OCI-LY7 (cell line): ENCODE measurements around the gene ZPR1. TPM values are rescaled to one million over a fixed set of nuclear protein-coding genes. Genes with fewer than 3 reads are reported as not detected.
A peak's percentile ranks its signal among the peaks of the same experiment; 100 is the strongest.

Experiments
- BruUV-seq: library from RNA; stranded (reverse); fragments of 400-500 nt; replicated peaks from 2 replicates; lab custom pipeline; 2021; lab: Mats Ljungman, UMichigan
- CTCF ChIA-PET: fragments of 300-600 bp; sonication (Branson Sonifier 250); formaldehyde crosslinking; loops from one replicate; lab custom pipeline; 2022; ENCODE audit warnings: antibody characterized with exemption; ENCODE audit not compliant: unreplicated experiment; lab: Charles Lee
- POLR2A ChIA-PET: fragments of 300-600 bp; sonication (Branson Sonifier 250); formaldehyde crosslinking; loops from one replicate; lab custom pipeline; 2022; ENCODE audit warnings: antibody characterized with exemption; lab: Charles Lee
- DNase-seq: peaks from one replicate; pipeline ENCODE4 v3.0.0-alpha.2; 2015; ENCODE audit warnings: low spot score
- H2AFZ ChIP-seq: fragments of 200-600 bp; sonication (generic), shearing (Covaris generic); 2 replicates; pipeline ENCODE4 v1.6.1; 2014; ENCODE audit warnings: mild to moderate bottlenecking, antibody characterized with exemption, low read length, moderate library complexity
- H3K27ac ChIP-seq: fragments of 200-600 bp; sonication (generic); 2 replicates; pipeline ENCODE4 v1.5.1; 2014; ENCODE audit warnings: mixed run types, low read depth, mild to moderate bottlenecking, moderate library complexity, low read length, inconsistent platforms; ENCODE audit not compliant: poor library complexity, severe bottlenecking
- H3K36me3 ChIP-seq: fragments of 200-600 bp; sonication (generic); 2 replicates; pipeline ENCODE4 v1.6.1; 2014; ENCODE audit warnings: mild to moderate bottlenecking, antibody characterized with exemption, low read length, moderate library complexity, mixed read lengths; ENCODE audit not compliant: insufficient read depth
- H3K4me1 ChIP-seq: fragments of 200-600 bp; sonication (generic); 2 replicates; pipeline ENCODE4 v1.5.1; 2014; ENCODE audit warnings: mild to moderate bottlenecking, low read length; ENCODE audit not compliant: insufficient read depth, poor library complexity, severe bottlenecking
- H3K4me2 ChIP-seq: fragments of 200-600 bp; sonication (generic); 2 replicates; pipeline ENCODE4 v1.6.1; 2014; ENCODE audit warnings: mild to moderate bottlenecking, low read length
- H3K4me3 ChIP-seq: fragments of 200-600 bp; sonication (generic); 2 replicates; pipeline ENCODE4 v1.5.1; 2014; ENCODE audit warnings: mild to moderate bottlenecking, low read depth, low read length; ENCODE audit not compliant: poor library complexity, severe bottlenecking
- H3K79me2 ChIP-seq: fragments of 200-600 bp; sonication (generic); 2 replicates; pipeline ENCODE4 v1.6.1; 2016; ENCODE audit warnings: low read depth, mild to moderate bottlenecking, low read length, moderate library complexity, mixed read lengths; ENCODE audit not compliant: insufficient read depth
- H3K9me2 ChIP-seq: fragments of 200-600 bp; sonication (generic); 2 replicates; pipeline ENCODE4 v1.6.1; 2016; ENCODE audit warnings: mild to moderate bottlenecking, low read length, mixed read lengths; ENCODE audit not compliant: insufficient read depth
- H3K9me3 ChIP-seq: fragments of 200-600 bp; sonication (generic); 2 replicates; pipeline ENCODE4 v1.6.1; 2014; ENCODE audit warnings: mild to moderate bottlenecking, mixed run types, low read length, mixed read lengths
- H4K20me1 ChIP-seq: fragments of 200-600 bp; sonication (generic); 2 replicates; pipeline ENCODE4 v1.6.1; 2014; ENCODE audit warnings: mild to moderate bottlenecking, antibody characterized with exemption, low read length, moderate library complexity, mixed read lengths; ENCODE audit not compliant: insufficient read depth
- EZH2phosphoT487 ChIP-seq: fragments of 200-600 bp; sonication (generic); IDR thresholded peaks from 2 replicates; pipeline ENCODE4 v1.6.1; 2018; ENCODE audit warnings: low read depth, borderline replicate concordance, mild to moderate bottlenecking, mixed run types, antibody characterized with exemption, low read length, moderate library complexity, mixed read lengths
- intact Hi-C: fragments of 100-400 bp; cut with micrococcal nuclease; formaldehyde crosslinking; loops from one replicate; pipeline ENCODE4 v1.10.0; 2022; ENCODE audit not compliant: unreplicated experiment
- total RNA-seq, 2 experiments: library from RNA; depleted of rRNA in 1 of 2; stranded (reverse); fragments of >200 nt in 1 of 2; shearing (Covaris generic) in 1 of 2; gene quantifications; 2 replicates each; pipeline ENCODE4 v1.2.3, GENCODE V29; 2014 to 2022
- TF ChIP-seq, protein P1 (sequence below): fragments of 200-600 bp; sonication (generic); conservative IDR thresholded peaks from 2 replicates; pipeline ENCODE4 v1.5.1; 2014; ENCODE audit warnings: mild to moderate bottlenecking, antibody characterized with exemption, low read length, moderate library complexity, mixed read lengths

Gene ZPR1
- total RNA-seq, 2 experiments from 2014 or later: 57.4 to 67.5 TPM

DNA sequence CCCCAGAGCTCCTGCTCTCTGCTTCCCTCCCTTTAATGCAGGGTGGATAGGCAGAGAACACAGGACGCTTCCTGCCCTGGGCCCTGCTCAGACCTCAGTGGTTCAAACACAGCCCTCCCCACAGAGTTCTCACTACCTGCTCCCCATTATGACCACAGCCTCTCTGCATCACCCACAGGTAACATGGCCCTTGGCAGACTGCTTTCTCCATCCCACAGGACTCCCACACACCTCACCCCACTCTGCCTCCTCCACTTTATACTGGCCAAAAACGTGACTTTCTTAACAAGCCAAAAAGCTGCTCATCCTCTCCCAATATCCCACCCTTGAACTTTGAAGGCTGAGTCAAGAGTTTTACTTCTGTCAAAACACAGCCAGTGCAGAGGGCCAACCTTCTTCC is 48.8 kb downstream of the ZPR1 start:
- H3K9me2 ChIP-seq: no peaks in the 10 kb centered on the region
- TF ChIP-seq, protein P1, sequence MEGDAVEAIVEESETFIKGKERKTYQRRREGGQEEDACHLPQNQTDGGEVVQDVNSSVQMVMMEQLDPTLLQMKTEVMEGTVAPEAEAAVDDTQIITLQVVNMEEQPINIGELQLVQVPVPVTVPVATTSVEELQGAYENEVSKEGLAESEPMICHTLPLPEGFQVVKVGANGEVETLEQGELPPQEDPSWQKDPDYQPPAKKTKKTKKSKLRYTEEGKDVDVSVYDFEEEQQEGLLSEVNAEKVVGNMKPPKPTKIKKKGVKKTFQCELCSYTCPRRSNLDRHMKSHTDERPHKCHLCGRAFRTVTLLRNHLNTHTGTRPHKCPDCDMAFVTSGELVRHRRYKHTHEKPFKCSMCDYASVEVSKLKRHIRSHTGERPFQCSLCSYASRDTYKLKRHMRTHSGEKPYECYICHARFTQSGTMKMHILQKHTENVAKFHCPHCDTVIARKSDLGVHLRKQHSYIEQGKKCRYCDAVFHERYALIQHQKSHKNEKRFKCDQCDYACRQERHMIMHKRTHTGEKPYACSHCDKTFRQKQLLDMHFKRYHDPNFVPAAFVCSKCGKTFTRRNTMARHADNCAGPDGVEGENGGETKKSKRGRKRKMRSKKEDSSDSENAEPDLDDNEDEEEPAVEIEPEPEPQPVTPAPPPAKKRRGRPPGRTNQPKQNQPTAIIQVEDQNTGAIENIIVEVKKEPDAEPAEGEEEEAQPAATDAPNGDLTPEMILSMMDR: no peak
- TF ChIP-seq EZH2phosphoT487: no peak
- no peak overlapping the region for H2AFZ ChIP-seq
- H3K4me1 ChIP-seq: no peaks in the 10 kb centered on the region
- no TSS peak for BruUV-seq
- CTCF ChIA-PET: no interaction called here
- no peaks in the 10 kb centered on the region for H4K20me1 ChIP-seq
- no peak for DNase-seq
- H3K4me2 ChIP-seq: no peak overlapping the region
- no peak overlapping the region for H3K4me3 ChIP-seq
- no peak overlapping the region for H3K27ac ChIP-seq
- no peaks in the 10 kb centered on the region; the same call in 1 of the 2 replicates for H3K36me3 ChIP-seq
- intact Hi-C loops: no loop called here
- no peaks in the 10 kb centered on the region for H3K9me3 ChIP-seq
- no peaks in the 10 kb centered on the region for H3K79me2 ChIP-seq
- POLR2A ChIA-PET: interaction anchor here (0.6 kb wide), 1 partner anchor 409 kb away, joined by 3 read pairs; no protein-coding TSS in a partner anchor

DNA sequence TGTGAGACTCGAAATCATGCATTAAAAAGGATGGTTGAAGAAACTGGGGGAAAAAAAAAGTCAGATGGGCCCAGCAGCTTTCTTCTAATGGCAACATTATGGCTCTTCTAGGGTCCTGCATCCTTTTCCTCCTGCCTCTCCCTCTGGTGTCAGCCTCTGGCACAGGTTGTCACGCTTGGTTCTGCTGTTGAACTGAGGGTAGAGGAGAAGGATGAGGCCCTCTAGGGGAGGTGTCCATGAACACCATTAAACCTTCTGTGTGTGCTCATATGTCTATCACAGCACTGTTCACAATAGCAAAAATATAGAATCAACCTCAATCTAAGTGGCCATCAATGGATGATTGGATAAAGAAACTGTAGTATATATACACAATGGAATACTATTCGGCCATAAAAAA is 51.1 kb downstream of the ZPR1 start:
- ChIA-PET POLR2A (interaction anchor here (0.6 kb wide), 2 partner anchors 52 to 615 kb away, joined by 3 read pairs; no protein-coding TSS in a partner anchor), CTCF (no interaction called here)
- H3K9me3 ChIP-seq: no peaks in the 10 kb centered on the region
- no peaks in the 10 kb centered on the region for H4K20me1 ChIP-seq
- no peak overlapping the region for H2AFZ ChIP-seq
- no peaks in the 10 kb centered on the region for H3K9me2 ChIP-seq
- TF ChIP-seq EZH2phosphoT487: no peak
- TF ChIP-seq, protein P1: peak; percentile 65
- no peak overlapping the region for H3K4me2 ChIP-seq
- no peaks in the 10 kb centered on the region for H3K36me3 ChIP-seq
- H3K4me3 ChIP-seq: no peak overlapping the region
- BruUV-seq: no TSS peak
- H3K27ac ChIP-seq: no peak overlapping the region
- H3K79me2 ChIP-seq: no peaks in the 10 kb centered on the region
- intact Hi-C loops: no loop called here
- no peaks in the 10 kb centered on the region for H3K4me1 ChIP-seq
- peak; percentile 22 for DNase-seq

DNA sequence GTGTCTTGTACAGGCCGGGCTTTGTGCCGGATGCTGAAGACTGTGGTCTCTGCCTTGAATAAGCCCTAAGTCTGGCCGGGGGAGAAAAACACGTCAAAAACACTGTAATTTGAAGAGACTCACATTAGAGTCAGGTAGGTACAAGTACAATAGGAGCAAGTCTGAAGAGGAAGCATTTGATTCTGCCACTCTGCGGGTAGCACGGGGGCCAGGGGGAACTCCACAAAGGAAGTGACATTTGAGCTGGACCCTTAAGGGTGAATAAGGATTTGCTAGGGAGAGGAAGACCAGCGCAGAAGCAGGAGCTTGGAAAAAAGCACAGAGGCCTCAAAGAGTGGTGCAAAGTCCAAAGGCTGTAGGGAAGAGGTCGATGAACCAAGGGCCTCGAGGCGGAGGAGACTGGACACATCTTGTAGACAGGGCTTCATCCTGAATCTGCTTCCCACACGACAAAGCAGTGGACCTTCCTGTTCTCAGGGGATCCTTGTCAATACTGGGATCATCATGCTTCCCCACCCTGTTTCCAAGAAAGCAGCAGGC is 53.8 kb downstream of the ZPR1 start:
- intact Hi-C loops: no loop called here

More for the DNA sequence above, 53.8 kb downstream of the ZPR1 start:
- no peaks in the 10 kb centered on the region for H3K36me3 ChIP-seq
- no peaks in the 10 kb centered on the region for H3K79me2 ChIP-seq
- CTCF ChIA-PET: interaction anchor here (0.6 kb wide), 1 partner anchor 38 kb away, joined by 4 read pairs; no protein-coding TSS in a partner anchor
- no peaks in the 10 kb centered on the region for H4K20me1 ChIP-seq
- no peak overlapping the region for H2AFZ ChIP-seq
- H3K4me3 ChIP-seq: no peak overlapping the region
- H3K9me2 ChIP-seq: no peaks in the 10 kb centered on the region
- H3K4me2 ChIP-seq: no peak overlapping the region
- H3K9me3 ChIP-seq: no peaks in the 10 kb centered on the region
- no peak for DNase-seq
- no peaks in the 10 kb centered on the region for H3K4me1 ChIP-seq
- TF ChIP-seq, protein P1: no peak
- no peak for TF ChIP-seq EZH2phosphoT487
- POLR2A ChIA-PET: interaction anchor here (0.6 kb wide), 1 partner anchor 157 kb away, joined by 3 read pairs; no protein-coding TSS in a partner anchor
- BruUV-seq: no TSS peak
- H3K27ac ChIP-seq: no peak overlapping the region
